GM12878 (cell line): ENCODE results near the gene TSC22D1. TPM values are rescaled to one million over a fixed set of nuclear protein-coding genes. Genes with fewer than 3 reads are reported as not detected.

ENCODE experiments used
- ATAC-seq: fragments of 200-7000 bp; cut with Tn5 transposase; 3 replicates; pipeline ENCODE4 v1.9.1; 2020; ENCODE audit warnings: mild to moderate bottlenecking, moderate library complexity
- BruUV-seq: library from RNA; stranded (reverse); fragments of 400-500 nt; replicated peaks from 2 replicates; lab custom pipeline; 2021; lab: Mats Ljungman, UMichigan
- CTCF ChIA-PET: fragments of 300-600 bp; sonication (Branson Sonifier 250); formaldehyde crosslinking; extraction: SDS; loops from one replicate; lab custom pipeline; 2021; ENCODE audit warnings: inconsistent platforms; lab: Yijun Ruan, JAX
- POLR2A ChIA-PET: fragments of 350-600 bp; formaldehyde crosslinking; extraction: SDS; loops from one replicate; lab custom pipeline; 2021; ENCODE audit warnings: inconsistent platforms; lab: Charles Lee
- RAD21 ChIA-PET: fragments of 300-600 bp; sonication (Branson Sonifier 250); formaldehyde crosslinking; loops from one replicate; lab custom pipeline; 2023; ENCODE audit warnings: antibody characterized with exemption; ENCODE audit not compliant: unreplicated experiment; lab: Charles Lee
- SMC1A ChIA-PET: fragments of 300-600 bp; sonication (Branson Sonifier 250); formaldehyde crosslinking; loops from one replicate; lab custom pipeline; 2023; ENCODE audit not compliant: unreplicated experiment, uncharacterized antibody; lab: Charles Lee
- DNase-seq: peaks from one replicate; pipeline ENCODE4 v3.0.0-alpha.2; 2011; ENCODE audit warnings: low read depth, low spot score
- FAIRE-seq: peaks from 3 replicates; lab custom pipeline; 2011; peaks lifted over from hg19 to GRCh38; lab: Jason Lieb, UNC
- H2AFZ ChIP-seq: 2 replicates; pipeline ENCODE4 v1.6.0; 2011; ENCODE audit warnings: low read depth, low read length, control low read depth; ENCODE audit not compliant: control insufficient read depth
- H3K27ac ChIP-seq: 2 replicates; pipeline ENCODE4 v1.5.1; 2011; ENCODE audit warnings: control low read depth; ENCODE audit not compliant: control insufficient read depth, insufficient read depth
- H3K27me3 ChIP-seq, 2 experiments: replicated peaks in 1 of 2; 2 replicates each; pipeline versions ENCODE4 v1.6.0 to v1.6.1; 2011; ENCODE audit warnings: low read length in 1 of 2; ENCODE audit not compliant: control insufficient read depth in 2 of 2, insufficient read depth in 2 of 2
- H3K36me3 ChIP-seq, 2 experiments: 2 replicates each; pipeline ENCODE4 v1.5.1; 2011; ENCODE audit warnings: low read length in 1 of 2; ENCODE audit not compliant: control insufficient read depth in 2 of 2, insufficient read depth in 2 of 2
- H3K4me1 ChIP-seq: 2 replicates; pipeline ENCODE4 v1.6.1; 2011; ENCODE audit warnings: mild to moderate bottlenecking, low read length, moderate library complexity, mixed read lengths; ENCODE audit not compliant: control insufficient read depth, insufficient read depth
- H3K4me2 ChIP-seq: 2 replicates; pipeline ENCODE4 v1.6.0; 2011; ENCODE audit warnings: control low read depth; ENCODE audit not compliant: control insufficient read depth, insufficient read depth
- H3K4me3 ChIP-seq: fragments of 200-600 bp; sonication (generic); 2 replicates; pipeline ENCODE4 v1.5.1; 2016
- H3K79me2 ChIP-seq: 2 replicates; pipeline ENCODE4 v1.6.0; 2011; ENCODE audit warnings: low read length; ENCODE audit not compliant: control insufficient read depth, insufficient read depth
- H3K9ac ChIP-seq: 2 replicates; pipeline ENCODE4 v1.8.0; 2011; ENCODE audit warnings: low read length, control low read depth, mixed read lengths; ENCODE audit not compliant: control insufficient read depth, insufficient read depth
- H3K9me3 ChIP-seq: replicated peaks from 3 replicates; pipeline ENCODE4 v1.5.1; 2011; ENCODE audit warnings: mild to moderate bottlenecking, low read length; ENCODE audit not compliant: control insufficient read depth, insufficient read depth
- H4K20me1 ChIP-seq: 2 replicates; pipeline ENCODE4 v1.6.0; 2011; ENCODE audit not compliant: control insufficient read depth, insufficient read depth
- BMI1 ChIP-seq: fragments of 450-650 bp; IDR thresholded peaks from 2 replicates; pipeline ENCODE4 v1.6.1; 2016; ENCODE audit warnings: mild to moderate bottlenecking, moderate library complexity, borderline replicate concordance
- CEBPB ChIP-seq, 2 experiments: fragments of 150-350 bp in 1 of 2; IDR thresholded peaks; 2 replicates each; pipeline ENCODE4 v1.6.1; 2012 to 2014; ENCODE audit warnings: low read depth in 2 of 2, low read length in 2 of 2, borderline replicate concordance in 1 of 2, inconsistent platforms in 1 of 2
- ESRRA ChIP-seq: IDR thresholded peaks from 2 replicates; pipeline ENCODE4 v1.6.1; 2012; ENCODE audit warnings: mild to moderate bottlenecking, low read length, improper control_type of control experiment
- JUND ChIP-seq: IDR thresholded peaks from 2 replicates; pipeline ENCODE4 v1.6.1; 2012; ENCODE audit warnings: low read depth, mild to moderate bottlenecking, low read length, improper control_type of control experiment, moderate library complexity
- LARP7 ChIP-seq: fragments of 450-650 bp; IDR thresholded peaks from 2 replicates; pipeline ENCODE4 v1.6.1; 2017; ENCODE audit warnings: mild to moderate bottlenecking
- SUPT20H ChIP-seq: IDR thresholded peaks from 2 replicates; pipeline ENCODE4 v1.6.1; 2011; ENCODE audit warnings: low read depth, mild to moderate bottlenecking, low read length, moderate library complexity, borderline replicate concordance; ENCODE audit not compliant: control insufficient read depth
- TCF3 ChIP-seq: IDR thresholded peaks from 2 replicates; pipeline ENCODE4 v1.6.1; 2012; ENCODE audit warnings: low read depth, mild to moderate bottlenecking, low read length, borderline replicate concordance; ENCODE audit not compliant: insufficient read depth
- TCF7 ChIP-seq: IDR thresholded peaks from 2 replicates; pipeline ENCODE4 v1.6.1; 2014; ENCODE audit warnings: antibody characterized with exemption, borderline replicate concordance
- WGBS: methylation state at CpG from one replicate; pipeline ENCODE4 v1.1.6; 2016; ENCODE audit warnings: low lambda C conversion rate; ENCODE audit not compliant: insufficient replicate concordance, insufficient coverage; ENCODE audit errors: missing lambda C conversion rate; 5-methylcytosine and 5-hydroxymethylcytosine counted together
- in situ Hi-C: fragments of 300-500 bp; cut with MboI; formaldehyde crosslinking; loops from 9 replicates; pipeline ENCODE4 v1.14.3; 2018; ENCODE audit warnings: mixed read lengths
- intact Hi-C: fragments of 100-400 bp; cut with micrococcal nuclease; formaldehyde crosslinking; loops from one replicate; pipeline ENCODE4 v1.14.2; 2022; ENCODE audit not compliant: unreplicated experiment
- polyA plus RNA-seq, 11 experiments: library from polyadenylated mRNA; depleted of rRNA in 4 of 11; unstranded in 6 of 11; stranded (reverse) in 5 of 11; fragments of >200 nt; fragmentation: Nextera tagmentation in 4 of 11; fragmentation: Illumina TruSeq in 1 of 11; extraction: Ambion mirVana in 4 of 11; extraction: Trizol in 1 of 11; gene quantifications; 1 replicate in 1 of 11; 2 replicates in 10 of 11; pipeline versions ENCODE4 v1.2.1 to v1.2.3, GENCODE V29; 2011 to 2016; ENCODE audit warnings: inconsistent platforms in 2 of 11, missing spikeins in 2 of 11, low read depth in 1 of 11
- total RNA-seq, 4 experiments: library from RNA; depleted of rRNA in 3 of 4; stranded (reverse); fragments of >200 nt in 3 of 4; fragmentation: Illumina TruSeq in 1 of 4; extraction: Trizol in 1 of 4; gene quantifications; 2 replicates each; pipeline versions ENCODE4 v1.2.1 to v1.2.3, GENCODE V29; 2013 to 2021
- TF ChIP-seq, protein P1 (sequence below): IDR thresholded peaks from 2 replicates; pipeline ENCODE4 v1.6.1; 2011; ENCODE audit warnings: borderline replicate concordance, low read depth, mild to moderate bottlenecking, moderate library complexity, mixed read lengths, low read length; ENCODE audit not compliant: insufficient read depth; ENCODE audit errors: extremely low read length
- TF ChIP-seq, protein P2 (sequence below): fragments of 150-350 bp; IDR thresholded peaks from 2 replicates; pipeline ENCODE4 v1.6.1; 2016; ENCODE audit warnings: low read depth, low read length
- TF ChIP-seq, protein P3 (sequence below): IDR thresholded peaks from 2 replicates; pipeline ENCODE4 v1.6.1; 2012; ENCODE audit warnings: low read depth, low read length, improper control_type of control experiment

TSC22D1 gene
- total and polyA plus RNA-seq, 10 of the 15 experiments (the other 5 are each of a cell fraction or from before 2014, with no cell fraction given): 0.37 to 15.7 (median 7.5) TPM

DNA sequence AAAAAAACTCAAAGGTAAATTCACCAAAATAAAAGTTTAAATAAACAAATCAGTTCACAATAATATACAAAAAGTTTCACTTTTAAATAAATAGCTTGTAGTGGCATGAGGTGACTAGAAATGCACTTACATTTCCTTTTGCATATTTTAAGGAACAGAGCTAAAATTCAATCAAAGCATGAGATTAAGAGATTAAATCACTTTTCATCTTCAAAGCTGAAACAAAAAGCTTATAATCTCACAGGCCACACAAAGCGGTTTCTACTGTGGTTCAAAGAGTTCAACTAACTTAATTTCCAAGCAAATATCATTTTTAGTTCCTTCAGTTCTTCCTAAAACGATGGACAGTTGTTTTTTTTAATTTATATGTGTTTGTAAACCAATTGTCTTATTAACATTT is 38.9 kb downstream of the TSC22D1 start:
- no TSS peak for BruUV-seq

More for the DNA sequence above, 38.9 kb downstream of the TSC22D1 start:
- POLR2A ChIA-PET: no interaction called here
- Histone ChIP-seq H3K36me3 (no peaks in the 10 kb centered on the region), H3K4me3 (no peak overlapping the region), H3K4me2 (no peak overlapping the region), H3K9ac (no peak overlapping the region), H3K79me2 (no peaks in the 10 kb centered on the region)
- SMC1A ChIA-PET: interaction anchor here (0.6 to 1.5 kb wide), 6 partner anchors 10 to 45 kb away, joined by 3 to 5 read pairs (median 4); no protein-coding TSS in a partner anchor
- ATAC-seq: no peak
- intact Hi-C loops: no loop called here
- TF ChIP-seq LARP7 (no peak), BMI1 (no peak), TCF7 (no peak), ESRRA (no peak), CEBPB (IDR thresholded peaks at IDR 0.05; ENCODE audit: borderline replicate concordance in 1 of 2, low read depth in 2 of 2, low read length in 2 of 2) (no peak), JUND (no peak), SUPT20H (no peak), TCF3 (no peak)
- TF ChIP-seq, protein P1, sequence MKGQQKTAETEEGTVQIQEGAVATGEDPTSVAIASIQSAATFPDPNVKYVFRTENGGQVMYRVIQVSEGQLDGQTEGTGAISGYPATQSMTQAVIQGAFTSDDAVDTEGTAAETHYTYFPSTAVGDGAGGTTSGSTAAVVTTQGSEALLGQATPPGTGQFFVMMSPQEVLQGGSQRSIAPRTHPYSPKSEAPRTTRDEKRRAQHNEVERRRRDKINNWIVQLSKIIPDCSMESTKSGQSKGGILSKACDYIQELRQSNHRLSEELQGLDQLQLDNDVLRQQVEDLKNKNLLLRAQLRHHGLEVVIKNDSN: no peak
- TF ChIP-seq, protein P2, sequence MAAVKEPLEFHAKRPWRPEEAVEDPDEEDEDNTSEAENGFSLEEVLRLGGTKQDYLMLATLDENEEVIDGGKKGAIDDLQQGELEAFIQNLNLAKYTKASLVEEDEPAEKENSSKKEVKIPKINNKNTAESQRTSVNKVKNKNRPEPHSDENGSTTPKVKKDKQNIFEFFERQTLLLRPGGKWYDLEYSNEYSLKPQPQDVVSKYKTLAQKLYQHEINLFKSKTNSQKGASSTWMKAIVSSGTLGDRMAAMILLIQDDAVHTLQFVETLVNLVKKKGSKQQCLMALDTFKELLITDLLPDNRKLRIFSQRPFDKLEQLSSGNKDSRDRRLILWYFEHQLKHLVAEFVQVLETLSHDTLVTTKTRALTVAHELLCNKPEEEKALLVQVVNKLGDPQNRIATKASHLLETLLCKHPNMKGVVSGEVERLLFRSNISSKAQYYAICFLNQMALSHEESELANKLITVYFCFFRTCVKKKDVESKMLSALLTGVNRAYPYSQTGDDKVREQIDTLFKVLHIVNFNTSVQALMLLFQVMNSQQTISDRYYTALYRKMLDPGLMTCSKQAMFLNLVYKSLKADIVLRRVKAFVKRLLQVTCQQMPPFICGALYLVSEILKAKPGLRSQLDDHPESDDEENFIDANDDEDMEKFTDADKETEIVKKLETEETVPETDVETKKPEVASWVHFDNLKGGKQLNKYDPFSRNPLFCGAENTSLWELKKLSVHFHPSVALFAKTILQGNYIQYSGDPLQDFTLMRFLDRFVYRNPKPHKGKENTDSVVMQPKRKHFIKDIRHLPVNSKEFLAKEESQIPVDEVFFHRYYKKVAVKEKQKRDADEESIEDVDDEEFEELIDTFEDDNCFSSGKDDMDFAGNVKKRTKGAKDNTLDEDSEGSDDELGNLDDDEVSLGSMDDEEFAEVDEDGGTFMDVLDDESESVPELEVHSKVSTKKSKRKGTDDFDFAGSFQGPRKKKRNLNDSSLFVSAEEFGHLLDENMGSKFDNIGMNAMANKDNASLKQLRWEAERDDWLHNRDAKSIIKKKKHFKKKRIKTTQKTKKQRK: no peak
- TF ChIP-seq, protein P3, sequence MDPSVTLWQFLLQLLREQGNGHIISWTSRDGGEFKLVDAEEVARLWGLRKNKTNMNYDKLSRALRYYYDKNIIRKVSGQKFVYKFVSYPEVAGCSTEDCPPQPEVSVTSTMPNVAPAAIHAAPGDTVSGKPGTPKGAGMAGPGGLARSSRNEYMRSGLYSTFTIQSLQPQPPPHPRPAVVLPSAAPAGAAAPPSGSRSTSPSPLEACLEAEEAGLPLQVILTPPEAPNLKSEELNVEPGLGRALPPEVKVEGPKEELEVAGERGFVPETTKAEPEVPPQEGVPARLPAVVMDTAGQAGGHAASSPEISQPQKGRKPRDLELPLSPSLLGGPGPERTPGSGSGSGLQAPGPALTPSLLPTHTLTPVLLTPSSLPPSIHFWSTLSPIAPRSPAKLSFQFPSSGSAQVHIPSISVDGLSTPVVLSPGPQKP: no peak
- TF ChIP-seq, all 136 proteins: peak for 0
- Histone ChIP-seq H3K27me3 (no peaks in the 10 kb centered on the region), H3K9me3 (no peaks in the 10 kb centered on the region), H2AFZ (no peak overlapping the region), H4K20me1 (no peaks in the 10 kb centered on the region), H3K4me1 (no peaks in the 10 kb centered on the region), H3K27ac (no peak overlapping the region)
- 16% methylated on average over 2 of the region's 2 CpGs for WGBS
- in situ Hi-C loops: no loop called here
- ChIA-PET RAD21 (no interaction called here), CTCF (no interaction called here)
- FAIRE-seq (peak; percentile 18), DNase-seq (no peak)
